NB4 (cell line): ENCODE measurements around the gene CISD2.

ENCODE experiments used
- CTCF ChIP-seq: IDR thresholded peaks from one replicate; pipeline ENCODE4 v1.5.1; 2012; ENCODE audit warnings: low read depth, low read length
- POLR2A ChIP-seq: IDR thresholded peaks from 2 replicates; pipeline ENCODE4 v1.6.1; 2011; ENCODE audit warnings: mild to moderate bottlenecking; ENCODE audit not compliant: insufficient read length; ENCODE audit errors: extremely low read depth

- TF ChIP-seq CTCF (no peak), POLR2A (no peak)
These were observed 24.9 kb upstream of the CISD2 start for GRCh38 chr4:102843938-102844337.
